Tibial nerve (tissue), 4 donors: ENCODE results near the gene ZFAND4. TPM values are rescaled to one million over a fixed set of nuclear protein-coding genes. Genes with fewer than 3 reads are reported as not detected.

Experiments
- DNase-seq, 2 donors: peaks; one replicate each; pipeline ENCODE4 v3.0.0-alpha.2; 2019; ENCODE audit warnings: low spot score in 2 of 2
- H3K27ac ChIP-seq, 4 donors: fragments of 200-600 bp; sonication (generic) in 3 of 4; one replicate each; pipeline ENCODE4 v1.5.1; 2017 to 2019; ENCODE audit warnings: mild to moderate bottlenecking in 1 of 4
- H3K27me3 ChIP-seq, 2 donors: fragments of 200-600 bp; sonication (generic) in 1 of 2; one replicate each; pipeline versions ENCODE4 v1.5.1 to v1.6.0; 2017 to 2019
- H3K36me3 ChIP-seq, 3 donors: fragments of 200-600 bp; sonication (generic); one replicate each; pipeline ENCODE4 v1.5.1; 2018 to 2019
- H3K4me1 ChIP-seq, 4 donors: fragments of 200-600 bp; sonication (generic) in 3 of 4; one replicate each; pipeline ENCODE4 v1.5.1; 2017 to 2019
- H3K4me3 ChIP-seq, 4 donors: fragments of 200-600 bp; sonication (generic) in 3 of 4; one replicate each; pipeline ENCODE4 v1.5.1; 2017 to 2019; ENCODE audit warnings: mild to moderate bottlenecking in 1 of 4, moderate library complexity in 1 of 4
- H3K9me3 ChIP-seq, 4 donors: fragments of 200-600 bp; sonication (generic) in 3 of 4; one replicate each; pipeline ENCODE4 v1.5.1; 2017 to 2019
- CTCF ChIP-seq, 5 experiments: fragments of 200-600 bp in 3 of 5; fragments of 450-650 bp in 2 of 5; sonication (generic) in 3 of 5; IDR thresholded peaks; one replicate each; pipeline ENCODE4 v1.5.1; 2016 to 2019; ENCODE audit warnings: antibody characterized with exemption in 5 of 5, mild to moderate bottlenecking in 3 of 5, moderate library complexity in 2 of 5
- EP300 ChIP-seq, 2 donors: sonication (generic); formaldehyde crosslinking; IDR thresholded peaks; one replicate each; pipeline ENCODE4 v1.6.1; 2017; ENCODE audit warnings: antibody characterized with exemption in 2 of 2, mild to moderate bottlenecking in 1 of 2
- POLR2A ChIP-seq, 2 donors: fragments of 450-650 bp; IDR thresholded peaks; one replicate each; pipeline ENCODE4 v1.6.1; 2017; ENCODE audit warnings: antibody characterized with exemption in 2 of 2, mild to moderate bottlenecking in 2 of 2, moderate library complexity in 2 of 2
- WGBS, 2 donors: methylation state at CpG; one replicate each; pipeline ENCODE4 v1.1.5; 2018; 5-methylcytosine and 5-hydroxymethylcytosine counted together
- total RNA-seq, 4 donors: library from RNA; depleted of rRNA; stranded (reverse); fragments of >200 nt; gene quantifications; one replicate each; pipeline ENCODE4 v1.1.0, GENCODE V29; 2016

The ZFAND4 gene
- total RNA-seq, 4 donors from 2014 or later = 23.8 to 40.0 (median 32.1) TPM

DNA sequence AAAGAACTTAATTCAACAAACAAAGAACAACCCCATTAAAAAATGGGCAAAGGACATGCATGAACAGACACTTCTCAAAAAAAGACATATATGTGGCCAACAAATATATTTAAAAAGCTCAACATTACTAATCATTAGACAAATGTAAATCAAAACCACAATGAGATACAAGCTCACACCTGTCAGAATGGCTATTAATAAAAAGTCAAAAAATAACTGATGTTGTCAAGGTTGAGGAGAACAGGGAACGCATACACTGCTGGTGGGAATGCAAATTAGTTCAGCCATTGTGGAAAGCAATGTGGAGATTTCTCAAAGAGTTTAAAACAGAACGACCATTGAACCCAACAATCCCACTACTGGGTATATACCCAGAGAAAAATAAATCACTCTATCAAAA lies 19.1 kb downstream of the ZFAND4 start:
- no peaks in the 10 kb centered on the region for H3K27me3 ChIP-seq
- H3K9me3 ChIP-seq = no peaks in the 10 kb centered on the region
- no peaks in the 10 kb centered on the region for H3K4me1 ChIP-seq
- no peak for DNase-seq
- H3K36me3 ChIP-seq = peaks cover 0 to 30% (median 0%) of the 10 kb centered on the region in 3 donors
- no peak overlapping the region for H3K27ac ChIP-seq
- TF ChIP-seq CTCF (IDR thresholded peaks at IDR 0.05) (no peak), POLR2A (IDR thresholded peaks at IDR 0.05) (no peak), EP300 (IDR thresholded peaks at IDR 0.05) (no peak)
- WGBS, 2 donors = 75 to 79% methylated on average over 2 of the region's 2 CpGs
- H3K4me3 ChIP-seq = no peak overlapping the region

- WGBS, 2 donors = 71 to 78% methylated on average over 1 of the region's 1 CpG
These were observed 20.1 kb downstream of the ZFAND4 start for GRCh38 chr10:45652511-45652910.

GRCh38 chr10:45649296-45649695 lies 23.3 kb downstream of the ZFAND4 start:
- no peak for TF ChIP-seq CTCF (IDR thresholded peaks at IDR 0.05)
- no peak for TF ChIP-seq EP300 (IDR thresholded peaks at IDR 0.05)
- TF ChIP-seq POLR2A (IDR thresholded peaks at IDR 0.05) = no peak
- no peaks in the 10 kb centered on the region for H3K9me3 ChIP-seq
- WGBS, 2 donors = 58 to 59% methylated on average over 2 of the region's 2 CpGs
- H3K4me1 ChIP-seq = no peaks in the 10 kb centered on the region
- no peak overlapping the region for H3K27ac ChIP-seq
- H3K36me3 ChIP-seq = peaks cover 0 to 36% (median 0%) of the 10 kb centered on the region in 3 donors
- no peaks in the 10 kb centered on the region for H3K27me3 ChIP-seq
- H3K4me3 ChIP-seq = no peak overlapping the region
- DNase-seq = no peak

More at GRCh38 chr10:45652511-45652910, 20.1 kb downstream of the ZFAND4 start:
- no peaks in the 10 kb centered on the region for H3K9me3 ChIP-seq
- no peak overlapping the region for H3K27ac ChIP-seq
- DNase-seq = no peak
- no peak for TF ChIP-seq CTCF (IDR thresholded peaks at IDR 0.05)
- H3K4me1 ChIP-seq = no peaks in the 10 kb centered on the region
- H3K27me3 ChIP-seq = no peaks in the 10 kb centered on the region
- no peak overlapping the region for H3K4me3 ChIP-seq
- peaks cover 0 to 39% (median 0%) of the 10 kb centered on the region in 3 donors for H3K36me3 ChIP-seq

DNA sequence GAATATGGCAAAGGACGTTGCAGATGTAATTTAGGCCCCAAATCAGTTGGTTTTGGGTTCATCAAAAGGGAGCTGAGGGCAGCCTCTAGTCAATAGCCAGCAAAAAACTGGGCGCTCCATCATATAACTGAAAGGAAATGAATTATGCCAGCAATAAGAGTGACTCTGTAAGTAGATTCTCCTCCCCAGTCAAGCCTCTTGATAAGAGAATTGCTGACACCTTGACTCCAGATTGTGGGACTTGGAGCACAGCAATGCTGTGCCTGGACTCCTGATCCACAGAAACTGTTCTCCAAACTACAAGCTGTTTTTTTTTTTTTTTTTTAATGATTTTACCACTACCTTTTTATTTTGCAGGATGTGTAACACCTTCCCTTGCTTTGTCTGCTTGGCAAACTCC lies 25.5 kb downstream of the ZFAND4 start:
- Histone ChIP-seq H3K9me3 (no peaks in the 10 kb centered on the region), H3K27me3 (no peaks in the 10 kb centered on the region), H3K27ac (no peak overlapping the region), H3K4me1 (no peaks in the 10 kb centered on the region), H3K4me3 (no peak overlapping the region), H3K36me3 (peaks cover 0 to 36% (median 0%) of the 10 kb centered on the region in 3 donors)
- DNase-seq = no peak
- TF ChIP-seq POLR2A (IDR thresholded peaks at IDR 0.05) (no peak), CTCF (IDR thresholded peaks at IDR 0.05) (no peak), EP300 (IDR thresholded peaks at IDR 0.05) (no peak)
- 97 to 98% methylated on average over 2 of the region's 2 CpGs for WGBS, 2 donors

- WGBS, 2 donors = 92 to 94% methylated on average over 4 of the region's 4 CpGs
- no peak for DNase-seq
- no peak for TF ChIP-seq CTCF (IDR thresholded peaks at IDR 0.05)
- TF ChIP-seq POLR2A (IDR thresholded peaks at IDR 0.05) = no peak
- no peak for TF ChIP-seq EP300 (IDR thresholded peaks at IDR 0.05)
- H3K4me3 ChIP-seq = no peak overlapping the region
- no peaks in the 10 kb centered on the region for H3K27me3 ChIP-seq
- peaks cover 0 to 40% (median 0%) of the 10 kb centered on the region in 3 donors for H3K36me3 ChIP-seq
- no peaks in the 10 kb centered on the region for H3K4me1 ChIP-seq
- H3K27ac ChIP-seq = no peak overlapping the region
- no peaks in the 10 kb centered on the region for H3K9me3 ChIP-seq
These were observed 26.1 kb downstream of the ZFAND4 start for GRCh38 chr10:45646384-45647050.
